Lung (tissue), 12 donors: ENCODE results near the gene FIS1. TPM values are rescaled to one million over a fixed set of nuclear protein-coding genes. Genes with fewer than 3 reads are reported as not detected.
"Not testable (repeated sequence)": the region's sequence is repeated elsewhere in the genome, so short reads cannot be mapped to it uniquely, and the experiment has no call there.

Experiments used
- ATAC-seq: fragments of 200-7000 bp; cut with Tn5 transposase; one replicate; pipeline ENCODE4 v1.9.1; 2020; ENCODE audit warnings: moderate number of reproducible peaks; ENCODE audit not compliant: insufficient read depth, low FRiP score
- DNase-seq, 3 donors: peaks; one replicate each; pipeline ENCODE4 v3.0.0-alpha.2; 2013 to 2017
- H3K27ac ChIP-seq, 2 donors: one replicate each; pipeline ENCODE4 v1.5.1; 2013; ENCODE audit warnings: mild to moderate bottlenecking in 2 of 2, moderate library complexity in 2 of 2, control low read depth in 1 of 2, inconsistent platforms in 1 of 2, low read depth in 1 of 2, low read length in 1 of 2
- H3K27me3 ChIP-seq, 3 donors: one replicate each; pipeline ENCODE4 v1.5.1; 2013; ENCODE audit warnings: low read length in 2 of 3; ENCODE audit not compliant: control insufficient read depth in 3 of 3, insufficient read depth in 3 of 3
- H3K36me3 ChIP-seq, 4 donors: one replicate each; pipeline ENCODE4 v1.5.1; 2013; ENCODE audit warnings: low read length in 4 of 4, mild to moderate bottlenecking in 1 of 4, moderate library complexity in 1 of 4; ENCODE audit not compliant: control insufficient read depth in 4 of 4, insufficient read depth in 4 of 4
- H3K4me1 ChIP-seq, 5 donors: one replicate each; pipeline ENCODE4 v1.5.1; 2013; ENCODE audit warnings: low read length in 5 of 5, mild to moderate bottlenecking in 2 of 5, moderate library complexity in 1 of 5; ENCODE audit not compliant: control insufficient read depth in 5 of 5, insufficient read depth in 5 of 5
- H3K4me3 ChIP-seq: one replicate; pipeline ENCODE4 v1.5.1; 2013; ENCODE audit warnings: mild to moderate bottlenecking, control low read depth, moderate library complexity
- H3K9ac ChIP-seq, 2 donors: one replicate each; pipeline ENCODE4 v1.5.1; 2013; ENCODE audit warnings: low read length in 2 of 2, control low read depth in 1 of 2; ENCODE audit not compliant: insufficient read depth in 1 of 2
- H3K9me3 ChIP-seq, 4 donors: one replicate each; pipeline ENCODE4 v1.5.1; 2013; ENCODE audit warnings: low read length in 3 of 4, mild to moderate bottlenecking in 1 of 4, moderate library complexity in 1 of 4; ENCODE audit not compliant: control insufficient read depth in 4 of 4, insufficient read depth in 3 of 4
- WGBS, 2 donors: extraction: QIAGEN DNeasy Blood & Tissue Kit; methylation state at CpG; one replicate each; pipeline ENCODE4 v1.1.7; 2013; 5-methylcytosine and 5-hydroxymethylcytosine counted together
- polyA plus RNA-seq, 2 donors: library from polyadenylated mRNA; stranded (reverse); fragments of 200-250 nt; gene quantifications; one replicate each; pipeline ENCODE4 v1.2.1, GENCODE V29; 2013
- total RNA-seq, 2 donors: library from RNA; depleted of rRNA in 1 of 2; stranded (reverse); fragments of >200 nt in 1 of 2; gene quantifications; one replicate each; pipeline ENCODE4 v1.2.1, GENCODE V29; 2014 to 2021
- TF ChIP-seq, protein P1 (sequence below): IDR thresholded peaks from 2 replicates; pipeline ENCODE4 v1.5.1; 2012; ENCODE audit warnings: mild to moderate bottlenecking; ENCODE audit errors: control extremely low read depth, extremely low read depth
- donor health status: control.
- donor health status: control.
- donor health status: Bipolar disorder and iron deficiency.
- donor health status: healthy.
- donor health status: DM: yes; HTN: yes; CAD: no.

FIS1 gene
- total and polyA plus RNA-seq, 4 donors, result 109 to 235 (median 159) TPM

DNA sequence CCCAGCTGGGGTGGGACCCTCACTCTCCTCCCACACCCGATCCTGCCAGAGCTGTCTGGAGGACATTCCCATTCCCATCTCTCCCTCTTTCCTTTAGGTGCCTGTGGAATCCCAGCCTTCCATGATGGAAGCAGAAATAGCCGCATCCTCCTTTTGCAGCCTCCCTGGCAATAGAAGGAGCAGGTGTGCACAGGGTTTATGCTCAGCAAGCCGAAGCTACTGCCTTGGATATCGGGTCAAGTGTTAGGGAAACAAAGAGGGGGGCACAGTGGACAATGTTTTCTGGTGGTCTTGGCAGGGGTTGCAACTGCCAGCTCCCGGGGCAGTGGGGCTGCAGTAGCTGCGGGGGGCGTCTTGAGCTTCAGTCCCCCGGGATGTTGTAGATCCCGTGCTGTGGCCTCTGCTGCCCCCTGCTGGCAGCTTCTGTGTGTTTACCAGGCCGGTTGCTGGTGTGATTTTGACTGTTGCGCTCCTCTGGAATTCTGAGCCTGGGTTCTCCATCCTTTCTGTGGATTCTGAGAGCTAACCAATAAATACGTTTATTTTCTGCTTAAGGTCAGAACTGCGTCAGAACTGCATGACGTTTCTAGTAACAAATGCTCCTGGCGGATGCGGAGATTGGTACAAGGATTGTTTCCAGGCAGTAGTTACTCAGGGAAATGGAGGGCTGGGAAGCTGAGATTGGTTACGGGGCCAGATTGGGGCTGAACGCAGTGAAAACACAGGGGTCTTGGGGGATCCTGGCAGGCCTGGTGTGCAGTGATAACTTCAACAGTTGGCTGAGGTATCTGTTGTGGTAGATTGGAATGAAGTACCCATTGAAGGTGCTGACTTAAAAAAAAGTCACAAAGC lies 45.5 kb upstream of the FIS1 start:
- H3K27me3 ChIP-seq, result peaks cover 0 to 12% (median 11%) of the 10 kb centered on the region in 3 donors
- DNase-seq, result peak in 2 of 3 donors; percentile 39 to 41
- not testable (repeated sequence) for H3K9ac ChIP-seq, H3K36me3 ChIP-seq, H3K4me1 ChIP-seq, H3K27ac ChIP-seq, H3K4me3 ChIP-seq, ATAC-seq, H3K9me3 ChIP-seq
- 19 to 28% methylated on average over 16 to 18 of the region's 18 CpGs for WGBS, 2 donors
- TF ChIP-seq, protein P1, sequence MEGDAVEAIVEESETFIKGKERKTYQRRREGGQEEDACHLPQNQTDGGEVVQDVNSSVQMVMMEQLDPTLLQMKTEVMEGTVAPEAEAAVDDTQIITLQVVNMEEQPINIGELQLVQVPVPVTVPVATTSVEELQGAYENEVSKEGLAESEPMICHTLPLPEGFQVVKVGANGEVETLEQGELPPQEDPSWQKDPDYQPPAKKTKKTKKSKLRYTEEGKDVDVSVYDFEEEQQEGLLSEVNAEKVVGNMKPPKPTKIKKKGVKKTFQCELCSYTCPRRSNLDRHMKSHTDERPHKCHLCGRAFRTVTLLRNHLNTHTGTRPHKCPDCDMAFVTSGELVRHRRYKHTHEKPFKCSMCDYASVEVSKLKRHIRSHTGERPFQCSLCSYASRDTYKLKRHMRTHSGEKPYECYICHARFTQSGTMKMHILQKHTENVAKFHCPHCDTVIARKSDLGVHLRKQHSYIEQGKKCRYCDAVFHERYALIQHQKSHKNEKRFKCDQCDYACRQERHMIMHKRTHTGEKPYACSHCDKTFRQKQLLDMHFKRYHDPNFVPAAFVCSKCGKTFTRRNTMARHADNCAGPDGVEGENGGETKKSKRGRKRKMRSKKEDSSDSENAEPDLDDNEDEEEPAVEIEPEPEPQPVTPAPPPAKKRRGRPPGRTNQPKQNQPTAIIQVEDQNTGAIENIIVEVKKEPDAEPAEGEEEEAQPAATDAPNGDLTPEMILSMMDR, result peak; percentile 11

DNA sequence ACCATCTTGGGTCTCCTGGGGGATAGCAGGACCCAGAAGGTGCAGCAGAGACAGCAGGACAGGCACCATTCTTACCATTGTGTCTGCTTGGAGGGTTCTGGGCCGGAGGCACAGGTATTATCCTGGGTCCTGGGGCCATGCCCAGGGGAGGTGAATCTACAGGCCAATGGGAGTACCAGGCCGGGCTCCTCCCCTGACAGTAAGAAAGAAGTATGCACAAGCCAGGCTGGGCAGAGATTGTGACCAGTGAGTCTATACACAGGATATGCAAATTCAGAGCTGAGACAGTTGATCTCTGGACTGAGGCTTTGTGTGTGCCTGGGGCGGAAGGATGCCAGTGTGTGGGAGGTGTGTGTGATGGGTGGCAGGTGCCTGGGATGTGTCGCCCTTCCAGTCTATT lies 44.8 kb upstream of the FIS1 start:
- not testable (repeated sequence) for ATAC-seq, H3K9ac ChIP-seq, H3K4me1 ChIP-seq, H3K4me3 ChIP-seq, H3K36me3 ChIP-seq, DNase-seq, H3K9me3 ChIP-seq, H3K27ac ChIP-seq
- peaks cover 0 to 12% (median 11%) of the 10 kb centered on the region in 3 donors for H3K27me3 ChIP-seq
- 79 to 83% methylated on average over 4 of the region's 4 CpGs for WGBS, 2 donors

DNA sequence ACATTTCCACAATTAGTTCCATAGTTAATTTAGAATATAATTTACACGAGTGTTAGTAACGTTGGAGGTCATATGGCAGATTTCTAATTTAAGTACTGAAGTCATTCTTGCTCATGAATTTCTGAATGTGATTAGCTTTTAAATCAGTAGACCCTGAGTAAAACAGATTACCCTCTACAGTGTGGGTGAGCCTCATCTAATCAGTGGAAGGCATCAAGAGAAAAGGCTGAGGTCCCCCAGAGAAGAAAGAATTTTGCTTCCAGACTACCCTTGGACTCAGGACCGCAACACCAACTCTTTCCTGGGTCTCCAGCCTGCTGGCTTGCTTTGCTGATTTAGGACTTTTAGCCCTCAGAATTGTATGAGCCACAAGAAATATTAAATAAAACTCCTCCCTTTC lies 43.6 kb upstream of the FIS1 start:
- DNase-seq, result no peak
- Histone ChIP-seq H3K27me3 (peaks cover 0 to 11% (median 8%) of the 10 kb centered on the region in 3 donors), H3K9ac (no peak overlapping the region), H3K4me1 (no peaks in the 10 kb centered on the region), H3K36me3 (no peaks in the 10 kb centered on the region), H3K4me3 (no peak overlapping the region), H3K9me3 (peaks cover 0 to 2% (median 0%) of the 10 kb centered on the region in 4 donors), H3K27ac (no peak overlapping the region)
- no peak for ATAC-seq
- TF ChIP-seq, protein P1, result no peak
- WGBS, 2 donors, result 89 to 98% methylated on average over 3 of the region's 3 CpGs

DNA sequence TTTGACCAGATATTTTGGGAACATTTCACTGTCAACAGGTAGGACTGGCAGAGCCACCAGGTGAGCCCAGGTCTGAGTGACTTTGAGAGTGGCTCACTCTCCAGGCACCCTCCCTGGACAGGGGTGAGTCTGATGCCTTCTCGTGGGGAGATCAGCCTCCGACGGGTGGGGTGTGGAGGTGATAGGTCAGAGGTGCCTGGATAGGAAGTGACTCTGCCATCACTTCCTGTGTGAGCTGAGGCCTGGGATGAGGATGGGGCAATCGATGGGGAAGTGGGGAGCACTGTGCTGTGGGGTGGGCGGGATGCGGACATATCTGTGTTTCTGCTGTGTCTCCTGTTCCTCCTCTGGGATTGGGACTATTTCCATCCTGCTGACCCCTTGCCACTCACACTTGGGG lies 42.2 kb upstream of the FIS1 start:
- ATAC-seq (no peak), DNase-seq (no peak)
- Histone ChIP-seq H3K4me1 (peaks cover 0 to 3% (median 0%) of the 10 kb centered on the region in 5 donors), H3K9ac (no peak overlapping the region), H3K4me3 (no peak overlapping the region), H3K27ac (no peak overlapping the region), H3K27me3 (peaks cover 0 to 5% (median 4%) of the 10 kb centered on the region in 3 donors), H3K9me3 (peaks cover 0 to 2% (median 0%) of the 10 kb centered on the region in 4 donors), H3K36me3 (no peaks in the 10 kb centered on the region)
- TF ChIP-seq, protein P1, result no peak
- 15 to 56% methylated on average over 6 of the region's 6 CpGs for WGBS, 2 donors

DNA sequence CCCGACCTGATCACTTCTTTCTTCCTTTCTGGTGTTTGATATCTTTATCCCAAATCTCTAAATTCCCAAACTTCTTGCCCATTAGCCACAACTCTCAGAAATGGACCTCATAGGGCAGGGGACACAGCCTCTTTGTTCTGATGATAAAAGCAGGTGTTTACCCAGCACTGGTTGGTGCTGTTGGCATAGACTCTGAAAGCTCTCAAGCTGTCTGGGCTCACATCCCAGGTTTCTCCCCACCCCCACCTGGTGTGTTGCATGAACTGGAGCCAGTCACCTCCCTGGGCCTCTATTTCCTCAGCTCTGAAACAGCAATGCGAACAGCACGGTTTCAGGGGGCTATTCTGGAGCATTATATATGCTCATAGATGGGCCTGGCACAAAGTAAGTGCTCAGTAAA lies 41.0 kb upstream of the FIS1 start:
- H3K4me3 ChIP-seq, H3K9me3 ChIP-seq, H3K27ac ChIP-seq, H3K9ac ChIP-seq, H3K27me3 ChIP-seq, H3K4me1 ChIP-seq, ATAC-seq, H3K36me3 ChIP-seq: not testable (repeated sequence)
- WGBS, 2 donors, result 51 to 71% methylated on average over 3 of the region's 3 CpGs
- peak in 1 of 3 donors; percentile 54 for DNase-seq
